ENCODE measurements around the gene GAS2. TPM values are rescaled to one million over a fixed set of nuclear protein-coding genes. Genes with fewer than 3 reads are reported as not detected.

The GAS2 gene
- polyA plus RNA-seq, 1 donor from 2014 or later, result 8.0 TPM

GRCh38 chr11:22802861-22803260 is 136.4 kb downstream of the GAS2 start:
- no peaks in the 10 kb centered on the region for H3F3A ChIP-seq (ENCODE audit: insufficient read depth, low read length, poor library complexity, severe bottlenecking)
- no peak overlapping the region for H3K4me2 ChIP-seq (ENCODE audit: low read length)
- H3K4me3 ChIP-seq (ENCODE audit: low read length), result no peak overlapping the region
- no peaks in the 10 kb centered on the region for H3K9me3 ChIP-seq (ENCODE audit: low read length)
- TF ChIP-seq EP300 (conservative IDR thresholded peaks at IDR 0.05; ENCODE audit: poor library complexity, severe bottlenecking) (no peak), REST (IDR thresholded peaks at IDR 0.05; ENCODE audit: borderline replicate concordance) (no peak), SMC3 (conservative IDR thresholded peaks at IDR 0.05; ENCODE audit: poor library complexity) (no peak)
- no peaks in the 10 kb centered on the region for H3K27me3 ChIP-seq (ENCODE audit: insufficient read depth, low read depth, low read length)
- no peaks in the 10 kb centered on the region for H3K9me2 ChIP-seq (ENCODE audit: insufficient read depth, low read length)
- no peak overlapping the region for H3K9ac ChIP-seq (ENCODE audit: low read length)
- no peaks in the 10 kb centered on the region for H3K36me3 ChIP-seq (ENCODE audit: insufficient read depth, low read length)
- H3K27ac ChIP-seq (ENCODE audit: low read length), result no peak overlapping the region
- no peaks in the 10 kb centered on the region for H3K79me2 ChIP-seq (replicated peaks; ENCODE audit: insufficient read depth, low read length)
- H4K20me1 ChIP-seq (ENCODE audit: insufficient read depth), result no peaks in the 10 kb centered on the region
- no peak overlapping the region for H2AFZ ChIP-seq (ENCODE audit: low read depth, low read length)

- Histone ChIP-seq H2AFZ (ENCODE audit: low read depth, low read length) (no peak overlapping the region), H3K4me2 (ENCODE audit: low read length) (no peak overlapping the region), H3K27ac (ENCODE audit: low read length) (no peak overlapping the region), H3K27me3 (ENCODE audit: insufficient read depth, low read depth, low read length) (no peaks in the 10 kb centered on the region), H3K9ac (ENCODE audit: low read length) (no peak overlapping the region), H3K4me3 (ENCODE audit: low read length) (no peak overlapping the region), H3F3A (ENCODE audit: insufficient read depth, low read length, poor library complexity, severe bottlenecking) (no peaks in the 10 kb centered on the region), H3K9me3 (ENCODE audit: low read length) (no peaks in the 10 kb centered on the region), H3K79me2 (replicated peaks; ENCODE audit: insufficient read depth, low read length) (no peaks in the 10 kb centered on the region), H3K9me2 (ENCODE audit: insufficient read depth, low read length) (no peaks in the 10 kb centered on the region), H4K20me1 (ENCODE audit: insufficient read depth) (no peaks in the 10 kb centered on the region), H3K36me3 (ENCODE audit: insufficient read depth, low read length) (no peaks in the 10 kb centered on the region)
- TF ChIP-seq CTCF (IDR thresholded peaks at IDR 0.05; ENCODE audit: poor library complexity, severe bottlenecking), result no peak
- TF ChIP-seq TAF1 (IDR thresholded peaks at IDR 0.05; ENCODE audit: low read depth), result no peak
- no peak for TF ChIP-seq MXI1 (conservative IDR thresholded peaks at IDR 0.05; ENCODE audit: poor library complexity, severe bottlenecking)
- TF ChIP-seq EZH2 (IDR thresholded peaks at IDR 0.05; ENCODE audit: borderline replicate concordance, insufficient read depth, low read length, poor library complexity, severe bottlenecking), result no peak
- TF ChIP-seq POLR2AphosphoS5 (IDR thresholded peaks at IDR 0.05), result no peak
- no peak for TF ChIP-seq EP300 (conservative IDR thresholded peaks at IDR 0.05; ENCODE audit: poor library complexity, severe bottlenecking)
- TF ChIP-seq SMC3 (conservative IDR thresholded peaks at IDR 0.05; ENCODE audit: poor library complexity), result no peak
- TF ChIP-seq RAD21 (conservative IDR thresholded peaks at IDR 0.05), result no peak
- no peak for TF ChIP-seq REST (IDR thresholded peaks at IDR 0.05; ENCODE audit: borderline replicate concordance)
Observed at GRCh38 chr11:22807391-22807790, 141.0 kb downstream of the GAS2 start.

All from neural cell (in vitro differentiated cells).